SJSA1 (cell line): ENCODE measurements around the gene SESN3. TPM values are rescaled to one million over a fixed set of nuclear protein-coding genes. Genes with fewer than 3 reads are reported as not detected.

Experiments used
- DNase-seq, 2 experiments: peaks; one replicate each; pipeline ENCODE4 v3.0.0-alpha.2; 2015 to 2020; ENCODE audit warnings: low spot score in 2 of 2, low read depth in 1 of 2
- H3K27ac ChIP-seq: fragments of 250-450 bp; sonication (Bioruptor Pico); 2 replicates; pipeline ENCODE4 v1.5.1; 2020; ENCODE audit warnings: mild to moderate bottlenecking, moderate library complexity
- H3K27me3 ChIP-seq: fragments of 250-450 bp; sonication (Bioruptor Pico); replicated peaks from 2 replicates; pipeline ENCODE4 v1.5.1; 2020; ENCODE audit warnings: mild to moderate bottlenecking, moderate library complexity
- H3K36me3 ChIP-seq: fragments of 250-450 bp; sonication (Bioruptor Pico); 2 replicates; pipeline ENCODE4 v1.5.1; 2020; ENCODE audit warnings: mild to moderate bottlenecking
- H3K4me1 ChIP-seq: fragments of 250-450 bp; sonication (Bioruptor Pico); replicated peaks from 2 replicates; pipeline ENCODE4 v1.6.1; 2021; ENCODE audit warnings: mild to moderate bottlenecking
- H3K4me3 ChIP-seq: fragments of 250-450 bp; sonication (Bioruptor Pico); 2 replicates; pipeline ENCODE4 v1.5.1; 2020; ENCODE audit warnings: mild to moderate bottlenecking
- H3K9me3 ChIP-seq: fragments of 250-450 bp; sonication (Bioruptor Pico); replicated peaks from 2 replicates; pipeline ENCODE4 v1.5.1; 2020; ENCODE audit warnings: mild to moderate bottlenecking
- total RNA-seq: library from RNA; depleted of rRNA; stranded (reverse); fragments of >200 nt; shearing (Covaris generic); gene quantifications from 2 replicates; pipeline ENCODE4 v1.2.3, GENCODE V29; 2014

The SESN3 gene
- total RNA-seq, 1 experiment from 2014 or later: 0.66 TPM

- Histone ChIP-seq H3K36me3 (no peaks in the 10 kb centered on the region), H3K4me1 (no peaks in the 10 kb centered on the region), H3K4me3 (no peak overlapping the region), H3K27me3 (no peaks in the 10 kb centered on the region), H3K27ac (no peak overlapping the region), H3K9me3 (no peaks in the 10 kb centered on the region)
- no peak for DNase-seq
Measured at GRCh38 chr11:95161248-95161647, 69.8 kb downstream of the SESN3 start.

- Histone ChIP-seq H3K4me1 (no peaks in the 10 kb centered on the region), H3K4me3 (no peak overlapping the region), H3K27me3 (no peaks in the 10 kb centered on the region), H3K9me3 (no peaks in the 10 kb centered on the region), H3K27ac (no peak overlapping the region), H3K36me3 (no peaks in the 10 kb centered on the region)
- DNase-seq: no peak
Measured at GRCh38 chr11:95157824-95158223, 73.2 kb downstream of the SESN3 start.

DNA sequence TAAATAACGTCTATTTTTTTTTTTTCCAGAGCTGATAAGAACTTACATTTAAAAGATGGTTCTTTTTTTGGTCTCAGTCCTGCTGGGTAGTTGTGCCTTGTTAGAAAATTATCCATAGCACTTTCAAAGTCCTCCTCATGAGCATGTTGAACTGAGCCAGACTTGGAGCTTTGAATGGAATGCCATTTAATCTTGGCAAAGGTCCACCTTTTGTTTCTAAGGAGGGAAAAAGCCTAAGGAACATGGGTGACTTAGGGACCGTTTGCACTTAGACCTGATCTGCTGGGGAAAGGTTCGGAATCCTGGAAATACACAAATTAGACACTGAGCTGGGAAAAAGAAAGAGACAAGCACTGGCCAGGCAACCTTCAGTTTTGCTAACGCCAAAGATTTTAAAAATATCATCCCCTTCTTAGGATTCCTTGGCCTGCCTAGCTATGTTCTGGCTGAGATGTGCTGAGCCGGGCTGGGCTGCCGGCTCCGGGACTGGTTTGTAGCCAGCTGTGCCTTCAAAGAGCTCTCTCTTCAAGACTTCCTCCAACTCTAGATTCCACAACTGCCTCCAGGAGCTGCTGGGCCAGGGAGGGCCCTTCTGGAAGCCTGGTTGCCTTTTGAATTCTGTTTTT is 74.0 kb downstream of the SESN3 start:
- H3K27me3 ChIP-seq: no peaks in the 10 kb centered on the region

GRCh38 chr11:95156133-95156721 is 74.8 kb downstream of the SESN3 start:
- DNase-seq: no peak
- Histone ChIP-seq H3K36me3 (no peaks in the 10 kb centered on the region), H3K27me3 (no peaks in the 10 kb centered on the region), H3K4me1 (no peaks in the 10 kb centered on the region), H3K27ac (no peak overlapping the region), H3K9me3 (no peaks in the 10 kb centered on the region), H3K4me3 (no peak overlapping the region)

More for the DNA sequence above, 74.0 kb downstream of the SESN3 start:
- Histone ChIP-seq H3K36me3 (no peaks in the 10 kb centered on the region), H3K27ac (no peak overlapping the region), H3K9me3 (no peaks in the 10 kb centered on the region), H3K4me1 (no peaks in the 10 kb centered on the region), H3K4me3 (no peak overlapping the region)
- DNase-seq: no peak

DNA sequence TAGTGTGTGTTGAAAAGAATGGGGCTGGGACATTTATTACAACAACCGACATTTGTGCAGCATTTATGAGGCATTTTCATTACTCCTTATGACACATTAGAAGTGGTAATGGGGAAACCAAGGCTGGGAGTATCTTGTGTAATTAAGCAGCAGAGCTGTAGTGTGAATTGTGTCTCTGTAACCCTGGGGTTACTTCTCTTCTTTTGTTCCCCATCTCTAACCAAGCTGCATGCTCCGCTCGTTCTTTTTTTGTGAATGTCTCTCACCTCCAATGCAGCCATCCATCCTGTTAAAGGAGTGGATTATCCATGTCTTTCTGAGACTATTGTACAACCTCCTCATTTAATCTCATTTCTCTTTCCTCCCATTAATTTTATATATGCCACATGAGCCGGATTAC is 75.6 kb downstream of the SESN3 start:
- DNase-seq: no peak
- no peaks in the 10 kb centered on the region for H3K36me3 ChIP-seq
- H3K4me3 ChIP-seq: no peak overlapping the region
- H3K9me3 ChIP-seq: no peaks in the 10 kb centered on the region
- H3K27me3 ChIP-seq: no peaks in the 10 kb centered on the region
- no peaks in the 10 kb centered on the region for H3K4me1 ChIP-seq
- H3K27ac ChIP-seq: no peak overlapping the region

- no peaks in the 10 kb centered on the region for H3K9me3 ChIP-seq
- no peak overlapping the region for H3K27ac ChIP-seq
- H3K4me1 ChIP-seq: no peaks in the 10 kb centered on the region
- no peaks in the 10 kb centered on the region for H3K27me3 ChIP-seq
- H3K4me3 ChIP-seq: no peak overlapping the region
- no peak for DNase-seq
- H3K36me3 ChIP-seq: no peaks in the 10 kb centered on the region
Measured at GRCh38 chr11:95154514-95154913, 76.5 kb downstream of the SESN3 start.

GRCh38 chr11:95153857-95154246 is 77.2 kb downstream of the SESN3 start:
- H3K36me3 ChIP-seq: no peaks in the 10 kb centered on the region
- no peak overlapping the region for H3K27ac ChIP-seq
- H3K27me3 ChIP-seq: no peaks in the 10 kb centered on the region
- no peaks in the 10 kb centered on the region for H3K4me1 ChIP-seq
- DNase-seq: no peak
- no peak overlapping the region for H3K4me3 ChIP-seq
- H3K9me3 ChIP-seq: no peaks in the 10 kb centered on the region

DNA sequence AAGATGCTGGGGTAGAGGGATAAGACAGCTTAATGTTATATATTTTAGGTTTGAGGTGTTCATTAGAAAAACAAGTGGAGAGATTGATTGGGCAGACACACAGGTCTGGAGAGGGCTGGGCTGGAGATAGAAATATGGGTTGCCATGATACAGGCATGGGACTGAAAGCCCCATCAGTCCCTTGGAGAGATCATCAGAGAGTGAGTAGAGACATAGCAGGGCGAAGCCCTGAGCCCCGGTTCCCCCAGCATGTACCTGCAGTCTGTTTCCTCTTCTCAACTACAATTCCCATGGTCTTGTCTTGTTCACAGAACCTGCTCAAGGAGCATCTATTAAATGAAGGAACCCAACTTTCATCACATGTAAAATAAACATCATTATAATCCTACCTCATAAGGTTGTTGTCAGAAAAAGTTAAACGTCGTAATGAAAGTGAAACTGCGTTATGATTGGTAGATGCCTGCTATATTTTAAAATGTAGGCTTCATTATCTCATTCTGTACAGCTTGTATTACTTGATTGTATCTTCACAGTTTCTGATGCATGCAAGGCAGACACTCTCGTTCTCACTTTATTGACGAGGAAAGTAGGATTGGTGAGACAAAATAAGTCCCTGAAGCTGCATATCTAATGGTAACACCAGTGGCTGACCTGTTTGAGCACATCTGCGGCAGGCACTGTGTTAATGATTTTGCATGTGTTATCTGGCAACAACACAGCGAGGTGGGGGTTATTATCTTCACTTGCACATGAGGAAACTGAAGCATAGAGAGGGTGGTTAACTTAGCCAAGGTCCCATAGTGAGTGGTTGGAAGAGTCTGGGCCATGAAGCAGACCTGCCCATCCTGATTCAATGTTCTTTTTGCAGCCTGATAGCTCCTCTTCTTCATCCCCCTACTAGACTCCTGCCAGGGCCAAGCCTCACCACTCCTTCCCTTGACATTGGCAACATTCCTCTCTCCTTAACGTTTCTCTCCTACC is 77.8 kb downstream of the SESN3 start:
- Histone ChIP-seq H3K4me3 (peak overlapping the region; percentile 16; the same call in 1 of the 2 replicates), H3K27ac (no peak overlapping the region), H3K27me3 (no peaks in the 10 kb centered on the region), H3K36me3 (no peaks in the 10 kb centered on the region), H3K4me1 (no peaks in the 10 kb centered on the region), H3K9me3 (no peaks in the 10 kb centered on the region)
- no peak for DNase-seq

DNA sequence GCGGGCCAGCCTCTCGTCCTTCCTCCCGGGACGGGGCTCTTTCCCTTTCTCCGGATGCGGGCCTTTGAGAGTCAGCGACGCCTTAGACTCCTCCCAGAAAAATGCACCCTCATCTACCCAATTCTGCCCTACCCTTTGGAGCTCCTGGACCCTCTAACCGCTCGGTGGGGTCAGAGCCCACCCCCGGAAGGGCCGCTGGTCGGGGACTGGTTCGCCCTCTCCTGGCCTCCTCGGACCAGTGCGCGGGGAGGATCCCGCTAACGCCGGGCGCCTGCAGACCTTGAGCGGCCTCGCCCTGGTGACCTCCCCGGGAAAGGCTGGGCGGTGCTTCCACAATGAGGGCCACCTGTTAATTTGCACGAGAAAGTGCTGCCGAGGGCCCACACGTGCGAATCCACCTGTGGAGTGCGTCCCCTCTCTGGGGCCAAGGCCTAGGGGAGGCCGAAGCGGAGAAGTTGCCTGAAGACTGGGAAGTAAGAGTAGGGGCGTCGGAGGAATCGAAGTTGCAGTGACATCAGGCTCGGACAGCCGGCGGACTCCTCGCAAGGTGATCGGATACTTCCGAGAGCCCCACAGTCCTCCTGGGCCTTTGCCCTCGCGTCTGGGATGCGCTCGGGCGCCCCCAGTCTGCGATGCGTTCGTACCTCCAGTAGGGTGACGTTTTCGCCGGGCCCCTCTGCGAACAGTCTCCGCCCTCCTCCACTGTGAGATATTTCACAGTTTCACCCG is 79.9 kb downstream of the SESN3 start:
- Histone ChIP-seq H3K4me1 (no peaks in the 10 kb centered on the region), H3K4me3 (no peak overlapping the region), H3K9me3 (no peaks in the 10 kb centered on the region), H3K36me3 (no peaks in the 10 kb centered on the region), H3K27me3 (no peaks in the 10 kb centered on the region), H3K27ac (no peak overlapping the region)
- no peak for DNase-seq

DNA sequence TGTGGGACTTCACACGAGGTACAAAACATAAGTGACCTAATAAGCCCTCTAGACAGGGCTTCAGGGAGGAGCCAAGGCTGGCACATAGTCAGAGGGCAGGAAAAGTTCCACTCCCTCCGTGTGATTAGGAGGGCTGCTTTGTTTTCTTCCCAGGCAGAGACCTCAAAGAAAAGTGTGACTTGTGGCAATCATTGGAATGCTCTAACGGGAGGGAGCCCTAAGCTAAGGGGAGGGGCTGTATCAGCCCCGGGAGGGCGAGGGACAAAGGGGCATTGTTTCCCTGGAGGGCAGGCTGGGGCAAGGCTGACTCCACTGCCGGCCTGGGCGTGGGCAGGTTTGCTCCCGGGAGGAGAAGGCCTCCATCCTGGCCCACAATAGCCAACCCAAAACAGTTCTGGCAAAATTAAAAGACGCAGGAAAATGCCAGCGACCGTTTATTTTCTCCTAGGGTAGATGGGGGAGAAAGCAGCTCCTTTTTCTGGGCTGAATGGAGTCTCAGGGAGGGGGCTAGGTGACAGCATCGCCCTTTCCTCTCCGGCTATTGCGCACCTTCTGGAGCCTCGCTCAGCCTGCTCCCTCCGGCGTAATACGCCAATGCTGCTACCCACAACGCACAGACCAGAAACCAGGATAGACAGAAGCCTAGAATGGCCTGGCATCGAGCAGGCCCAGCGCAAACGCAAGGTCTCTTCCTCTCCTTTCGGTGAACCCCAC is 81.2 kb downstream of the SESN3 start:
- no peaks in the 10 kb centered on the region for H3K27me3 ChIP-seq
- DNase-seq: peak in 1 of 2 experiments; percentile 14
- H3K36me3 ChIP-seq: no peaks in the 10 kb centered on the region
- H3K9me3 ChIP-seq: no peaks in the 10 kb centered on the region
- no peak overlapping the region for H3K4me3 ChIP-seq
- H3K27ac ChIP-seq: no peak overlapping the region
- no peaks in the 10 kb centered on the region for H3K4me1 ChIP-seq

DNA sequence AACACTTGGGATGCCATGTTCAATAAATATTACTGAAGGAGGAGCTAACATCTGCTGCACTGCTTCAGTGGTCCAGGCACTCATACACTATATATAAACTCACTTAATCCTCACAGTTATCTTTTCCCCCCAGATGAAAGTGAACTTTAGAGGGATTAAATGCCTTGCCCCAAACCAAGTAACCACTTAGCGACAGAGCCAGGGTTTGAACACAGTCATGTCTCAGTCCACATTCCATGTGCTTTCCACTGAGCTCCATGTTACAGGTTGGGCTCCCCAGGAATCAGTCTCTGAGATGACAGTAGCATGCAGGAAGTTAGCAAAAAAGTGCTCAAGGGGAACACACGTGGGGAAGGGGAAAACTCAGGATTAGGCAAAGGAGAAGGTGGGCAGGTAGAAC is 82.1 kb downstream of the SESN3 start:
- no peak for DNase-seq
- Histone ChIP-seq H3K4me1 (no peaks in the 10 kb centered on the region), H3K36me3 (no peaks in the 10 kb centered on the region), H3K27me3 (no peaks in the 10 kb centered on the region), H3K27ac (no peak overlapping the region), H3K4me3 (no peak overlapping the region), H3K9me3 (no peaks in the 10 kb centered on the region)

GRCh38 chr11:95148406-95148805 is 82.6 kb downstream of the SESN3 start:
- no peak for DNase-seq
- no peaks in the 10 kb centered on the region for H3K9me3 ChIP-seq
- no peaks in the 10 kb centered on the region for H3K4me1 ChIP-seq
- H3K27me3 ChIP-seq: no peaks in the 10 kb centered on the region
- H3K4me3 ChIP-seq: no peak overlapping the region
- H3K36me3 ChIP-seq: no peaks in the 10 kb centered on the region
- no peak overlapping the region for H3K27ac ChIP-seq

GRCh38 chr11:95147364-95147905 is 83.6 kb downstream of the SESN3 start:
- Histone ChIP-seq H3K27ac (no peak overlapping the region), H3K27me3 (no peaks in the 10 kb centered on the region), H3K36me3 (no peaks in the 10 kb centered on the region), H3K9me3 (no peaks in the 10 kb centered on the region), H3K4me3 (no peak overlapping the region), H3K4me1 (no peaks in the 10 kb centered on the region)
- peak in 1 of 2 experiments; percentile 31 for DNase-seq
